ENCODE results near the gene GNGT1.

GRCh38 chr7:93902777-93903423 lies 3.5 kb upstream of the GNGT1 start:
- TF ChIP-seq, protein P1, sequence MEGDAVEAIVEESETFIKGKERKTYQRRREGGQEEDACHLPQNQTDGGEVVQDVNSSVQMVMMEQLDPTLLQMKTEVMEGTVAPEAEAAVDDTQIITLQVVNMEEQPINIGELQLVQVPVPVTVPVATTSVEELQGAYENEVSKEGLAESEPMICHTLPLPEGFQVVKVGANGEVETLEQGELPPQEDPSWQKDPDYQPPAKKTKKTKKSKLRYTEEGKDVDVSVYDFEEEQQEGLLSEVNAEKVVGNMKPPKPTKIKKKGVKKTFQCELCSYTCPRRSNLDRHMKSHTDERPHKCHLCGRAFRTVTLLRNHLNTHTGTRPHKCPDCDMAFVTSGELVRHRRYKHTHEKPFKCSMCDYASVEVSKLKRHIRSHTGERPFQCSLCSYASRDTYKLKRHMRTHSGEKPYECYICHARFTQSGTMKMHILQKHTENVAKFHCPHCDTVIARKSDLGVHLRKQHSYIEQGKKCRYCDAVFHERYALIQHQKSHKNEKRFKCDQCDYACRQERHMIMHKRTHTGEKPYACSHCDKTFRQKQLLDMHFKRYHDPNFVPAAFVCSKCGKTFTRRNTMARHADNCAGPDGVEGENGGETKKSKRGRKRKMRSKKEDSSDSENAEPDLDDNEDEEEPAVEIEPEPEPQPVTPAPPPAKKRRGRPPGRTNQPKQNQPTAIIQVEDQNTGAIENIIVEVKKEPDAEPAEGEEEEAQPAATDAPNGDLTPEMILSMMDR (optimal IDR thresholded peaks at IDR 0.05 in 1 of 3, IDR thresholded peaks at IDR 0.05 in 1 of 3, conservative IDR thresholded peaks at IDR 0.05 in 1 of 3; ENCODE audit: extremely low read depth in 1 of 3, insufficient read depth in 2 of 3, low read length in 3 of 3), result peak; percentile 55 to 76 (median 70)
- TF ChIP-seq EZH2 (IDR thresholded peaks at IDR 0.05; ENCODE audit: low read length), result no peak

All from keratinocyte (primary cell).